Activated CD4-positive, CD25-positive, alpha-beta regulatory T cell treated with anti-CD3 and anti-CD28 coated beads, Interleukin-2, amount 50 U/mL, for 72 hours (primary cell): ENCODE measurements around the gene UBE2E2.

Experiments used
- DNase-seq: peaks from one replicate; pipeline ENCODE4 v3.0.0; 2021

UBE2E2 gene

DNA sequence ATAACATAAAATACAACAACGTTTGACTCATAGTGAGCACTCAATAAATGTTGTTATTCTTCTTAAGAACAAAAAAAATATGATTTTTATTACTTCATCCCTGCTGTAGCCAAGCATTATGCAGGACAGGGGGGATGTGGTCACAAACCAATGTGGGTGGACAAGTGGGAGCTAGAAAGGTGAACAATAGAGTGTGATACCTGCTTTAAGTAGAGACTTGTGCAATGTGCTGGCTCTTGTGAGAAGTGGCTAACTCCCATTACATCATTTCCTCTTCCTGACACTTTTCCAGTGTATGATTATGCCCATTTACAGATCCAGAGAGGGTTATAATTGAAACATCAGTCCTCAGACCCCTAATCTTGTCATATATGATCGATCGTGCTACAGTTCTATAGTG is 193.6 kb downstream of the UBE2E2 start:
- DNase-seq, result no peak

GRCh38 chr3:23399221-23399620 is 196.1 kb downstream of the UBE2E2 start:
- no peak for DNase-seq

DNA sequence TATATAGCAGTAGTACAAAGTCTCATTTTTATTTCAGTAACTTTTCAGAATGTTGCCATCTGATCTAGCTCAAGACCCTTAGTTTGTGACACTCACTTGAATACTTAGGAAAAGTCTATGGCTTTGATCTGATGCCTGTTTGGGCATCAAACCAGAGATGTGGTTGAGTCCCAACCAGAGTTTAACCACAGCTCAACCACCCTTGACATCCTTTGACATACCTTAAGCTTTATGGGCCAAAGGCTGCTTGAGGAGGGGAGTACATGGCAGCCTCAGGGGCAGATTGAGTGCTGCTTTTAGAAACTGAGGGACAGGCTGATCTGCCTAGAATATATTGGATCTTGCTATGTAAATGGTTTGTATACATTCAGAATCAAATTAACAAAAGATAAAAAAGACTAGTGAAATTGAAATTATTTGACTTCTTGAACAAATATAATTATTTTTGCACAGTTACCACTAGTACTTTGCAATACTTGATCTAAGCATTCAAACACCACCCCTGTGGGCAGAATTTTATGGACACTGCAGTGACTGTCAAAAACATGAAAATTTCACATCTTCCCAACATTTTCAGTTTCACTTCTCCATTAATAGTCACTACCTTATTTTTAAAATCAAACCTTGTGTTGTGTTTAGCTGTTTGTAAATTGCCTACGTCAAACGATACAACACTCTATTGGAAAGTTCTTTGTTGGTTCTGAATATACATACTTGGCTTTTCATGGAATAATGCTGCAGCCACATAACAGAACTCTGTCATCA is 199.8 kb downstream of the UBE2E2 start:
- no peak for DNase-seq

DNA sequence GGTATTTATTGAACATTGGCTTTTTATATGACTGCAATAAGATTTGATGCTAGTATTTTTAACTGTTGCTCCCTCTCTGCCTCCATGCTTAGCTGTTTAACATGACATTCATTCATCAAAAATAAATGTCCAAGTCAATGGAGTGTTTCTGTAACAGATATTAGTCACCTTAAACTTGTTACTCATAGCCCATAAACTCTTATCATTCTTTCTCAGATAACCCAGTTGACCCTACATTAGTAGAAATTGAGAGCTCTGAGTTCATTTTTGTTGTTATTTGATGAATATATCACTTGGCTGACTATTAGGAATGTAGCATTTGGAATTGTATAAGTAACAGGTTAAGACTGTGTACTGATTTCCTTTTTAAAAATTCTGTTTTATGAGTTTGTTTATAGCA is 201.1 kb downstream of the UBE2E2 start:
- no peak for DNase-seq

GRCh38 chr3:23405081-23405480 is 202.0 kb downstream of the UBE2E2 start:
- DNase-seq, result no peak

- no peak for DNase-seq
These were observed 203.5 kb downstream of the UBE2E2 start for GRCh38 chr3:23406601-23407000.

- no peak for DNase-seq
These were observed 214.9 kb downstream of the UBE2E2 start for GRCh38 chr3:23418026-23418425.

- no peak for DNase-seq
These were observed 218.8 kb downstream of the UBE2E2 start for GRCh38 chr3:23421811-23422516.

DNA sequence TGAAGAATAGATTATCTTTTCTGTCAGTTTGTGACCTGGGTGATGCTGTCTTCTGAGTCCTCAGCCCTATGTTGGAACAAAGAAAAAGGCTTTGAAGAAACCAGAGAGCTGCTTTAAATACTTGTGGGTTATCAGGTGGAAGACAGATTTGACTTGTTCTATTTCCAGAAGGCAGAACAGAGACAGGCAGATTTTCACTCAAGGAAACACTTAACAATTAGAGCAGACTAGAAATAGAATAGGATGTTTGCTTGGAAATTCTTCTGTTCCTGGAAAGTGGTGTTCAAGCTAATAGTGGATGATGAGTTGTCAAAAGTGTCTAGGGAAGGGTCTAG is 219.4 kb downstream of the UBE2E2 start:
- DNase-seq, result no peak

DNA sequence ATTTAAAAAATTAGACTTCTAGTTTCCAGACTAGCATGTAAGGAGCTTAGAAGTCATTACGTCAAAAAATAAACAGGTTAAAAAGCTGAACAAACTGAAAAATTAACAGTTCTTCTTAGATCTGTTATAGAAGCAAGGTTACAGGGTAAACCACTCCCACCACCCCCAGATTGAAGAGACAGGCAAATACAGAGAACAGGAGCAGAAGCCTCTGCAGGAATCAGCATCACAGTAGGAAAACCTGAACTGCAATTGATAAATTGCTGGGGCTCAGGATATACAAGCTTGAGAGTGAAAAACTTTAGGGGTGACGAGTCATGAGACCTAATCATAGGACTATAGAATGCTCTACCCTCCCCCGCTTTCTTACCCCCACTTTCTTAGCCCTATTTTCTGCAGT is 222.3 kb downstream of the UBE2E2 start:
- DNase-seq, result no peak

DNA sequence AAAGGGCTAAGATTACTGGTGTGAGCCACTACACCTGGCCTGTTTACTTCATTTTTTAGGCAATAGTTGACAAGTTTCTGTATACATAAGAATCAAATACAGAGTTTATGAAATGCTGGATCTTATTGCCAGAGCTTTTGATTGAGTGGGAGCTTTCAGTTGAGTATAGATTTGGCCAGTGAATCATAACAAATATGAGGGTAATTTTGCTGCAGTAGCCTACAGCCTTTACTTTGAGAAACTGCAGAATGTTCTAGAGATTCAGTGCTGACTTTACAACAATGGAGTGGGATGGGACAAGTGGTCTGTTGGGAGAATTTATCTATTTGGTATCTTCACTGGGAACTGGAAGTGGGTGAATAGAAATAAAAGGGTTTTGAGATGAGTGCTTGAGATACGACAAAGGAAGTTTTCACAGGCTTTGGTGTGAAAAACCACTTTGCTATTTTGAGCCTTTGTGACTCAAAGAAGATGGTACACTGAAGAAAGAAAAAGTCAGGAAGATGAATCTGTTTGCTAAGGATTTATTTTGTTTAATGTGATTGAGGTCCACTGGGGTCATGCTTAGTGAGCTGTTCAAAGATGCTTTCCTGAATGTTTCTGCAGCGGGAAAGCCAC is 227.8 kb downstream of the UBE2E2 start:
- no peak for DNase-seq

- DNase-seq, result no peak
These were observed 228.6 kb downstream of the UBE2E2 start for GRCh38 chr3:23431764-23432163.

GRCh38 chr3:23435318-23435717 is 232.2 kb downstream of the UBE2E2 start:
- DNase-seq, result no peak

GRCh38 chr3:23435904-23436303 is 232.8 kb downstream of the UBE2E2 start:
- DNase-seq, result no peak

DNA sequence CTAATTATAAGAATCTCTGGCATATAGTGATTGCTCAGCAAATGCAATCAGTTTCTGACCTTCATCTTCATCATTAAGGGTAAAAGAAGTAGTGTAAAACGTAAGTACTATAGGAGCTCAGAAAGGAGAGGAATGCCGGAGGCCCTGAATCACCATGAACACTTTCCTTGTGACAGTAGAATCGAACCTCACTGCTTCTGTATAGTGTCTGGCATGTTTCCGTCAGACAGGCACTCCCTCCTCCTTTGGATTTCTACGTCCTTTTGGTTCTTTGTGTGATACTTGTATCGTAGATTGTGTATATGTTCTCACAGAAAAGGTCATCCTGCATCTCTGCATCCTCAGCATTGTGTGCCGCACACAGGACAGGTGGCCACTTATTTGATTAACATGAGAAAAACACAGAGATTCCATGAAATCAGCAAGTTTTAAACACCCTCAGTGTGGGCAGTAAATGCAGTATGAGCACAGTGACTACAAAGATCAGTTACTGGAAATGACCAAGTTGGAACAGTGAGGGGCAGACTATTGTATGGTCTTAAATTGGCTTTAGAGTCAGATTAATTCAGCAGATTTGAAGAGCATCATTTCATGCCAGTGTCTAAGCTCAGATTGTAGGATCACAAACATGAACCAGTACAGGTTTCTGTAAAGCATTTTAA is 234.5 kb downstream of the UBE2E2 start:
- no peak for DNase-seq

DNA sequence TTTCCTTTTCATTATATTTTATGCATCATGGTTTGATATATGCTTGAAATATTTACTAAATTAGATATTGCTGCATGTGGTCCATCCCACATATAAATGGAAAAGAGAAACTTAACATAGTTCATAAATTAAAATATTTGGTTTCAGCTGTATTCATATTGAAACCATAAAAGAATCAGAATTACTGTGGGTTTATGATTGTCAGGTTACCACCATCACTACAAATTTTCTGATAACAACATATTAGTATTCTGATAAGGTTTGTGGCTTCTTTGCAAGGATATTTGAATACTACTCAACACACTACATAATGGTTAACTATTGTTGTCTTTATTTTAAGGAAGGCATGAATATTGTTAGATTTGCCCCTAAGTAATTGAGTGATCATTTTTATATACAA is 235.5 kb downstream of the UBE2E2 start:
- DNase-seq, result no peak

DNA sequence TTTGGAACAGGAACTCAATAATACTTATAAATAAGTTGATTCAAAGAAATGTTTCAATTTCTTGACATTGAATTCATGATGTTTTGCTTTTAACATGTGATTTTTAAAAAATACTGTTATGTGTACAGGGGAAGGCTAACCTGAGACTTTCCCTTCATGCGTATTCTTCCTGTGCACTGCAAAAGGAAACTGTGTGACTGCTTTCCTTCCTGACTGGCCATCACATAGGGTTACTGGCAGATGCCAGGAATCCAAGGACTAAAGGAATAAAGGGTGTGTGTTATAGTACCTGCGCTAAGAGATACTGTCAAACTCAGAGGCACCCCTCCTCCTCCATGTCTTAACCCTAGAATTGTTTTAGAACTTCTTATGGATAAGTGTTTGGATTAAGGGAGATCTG is 236.0 kb downstream of the UBE2E2 start:
- no peak for DNase-seq

DNA sequence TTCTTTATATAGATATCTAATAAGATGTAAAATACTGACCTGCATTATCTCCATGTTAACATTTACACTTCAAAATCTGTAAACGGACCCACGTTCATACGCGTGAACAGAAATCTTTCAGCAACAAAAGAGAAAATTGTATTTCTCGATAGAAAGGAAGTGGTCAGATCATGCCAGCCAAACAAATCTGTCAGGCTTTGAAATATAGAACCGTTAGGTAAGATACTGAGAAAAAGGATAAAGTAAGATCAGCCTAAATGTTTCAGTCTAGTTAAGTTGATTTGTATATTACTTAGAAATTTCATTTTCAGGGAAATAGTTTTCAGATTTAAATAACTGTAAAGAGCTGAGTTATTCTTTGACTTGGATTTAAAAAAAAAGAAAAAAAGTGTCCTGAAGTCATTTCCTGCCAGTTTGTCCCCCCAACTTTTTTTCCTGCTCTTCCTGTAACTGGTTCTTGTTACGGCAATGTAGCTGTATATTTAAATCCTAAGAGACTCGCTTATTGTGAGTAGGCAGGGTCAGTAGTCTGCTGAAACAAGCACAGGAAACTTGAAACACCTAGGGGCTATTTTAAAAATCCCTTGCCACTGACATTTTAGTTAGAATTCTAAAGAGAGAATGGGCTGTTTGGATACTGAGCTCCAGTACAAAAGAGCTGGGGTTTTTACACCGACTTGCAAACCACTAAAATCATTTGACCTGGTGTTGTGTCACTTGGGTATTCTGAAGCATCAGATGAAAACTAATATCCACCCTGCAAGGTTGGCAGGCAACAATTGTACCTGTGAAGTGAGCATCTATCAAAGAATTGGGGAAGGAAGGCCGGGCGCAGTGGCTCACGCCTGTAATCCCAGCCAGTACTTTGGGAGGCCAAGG is 237.5 kb downstream of the UBE2E2 start:
- DNase-seq, result no peak

DNA sequence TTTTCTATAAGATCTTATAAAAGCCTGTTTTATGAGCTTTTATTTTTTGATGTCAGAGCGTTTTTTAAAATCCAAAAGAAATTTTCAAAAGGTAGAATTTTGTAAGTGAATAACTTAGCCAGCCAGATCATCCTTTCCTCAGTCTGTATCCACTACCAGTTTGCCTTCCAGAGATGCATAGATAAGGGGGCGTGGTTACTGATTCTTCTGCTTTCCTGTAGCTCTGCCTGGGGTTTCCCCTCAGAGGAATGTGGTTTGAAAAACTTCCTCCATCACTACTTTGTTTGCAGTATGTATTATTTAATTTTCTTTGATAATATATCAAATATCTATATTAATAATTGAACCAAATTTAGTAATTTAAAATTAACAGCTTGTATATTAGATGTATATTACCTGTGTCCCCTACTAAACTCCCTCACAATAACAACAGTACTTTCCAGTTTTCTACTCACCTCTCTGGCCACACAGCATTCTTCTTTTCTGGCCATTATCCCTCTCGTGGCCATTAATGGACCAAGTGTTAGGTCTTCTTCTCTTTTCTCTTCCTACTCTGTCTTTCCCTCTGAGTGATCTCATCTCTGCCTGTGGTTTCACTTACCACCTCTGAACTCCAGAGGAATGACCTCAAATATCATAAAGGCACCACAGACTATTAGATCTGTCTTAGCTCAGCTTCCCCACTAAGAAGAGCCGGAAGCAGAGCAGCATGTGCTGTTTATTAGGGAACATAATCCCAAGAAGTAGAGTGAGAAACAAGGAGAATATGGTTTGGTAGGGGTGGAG is 239.7 kb downstream of the UBE2E2 start:
- no peak for DNase-seq

DNA sequence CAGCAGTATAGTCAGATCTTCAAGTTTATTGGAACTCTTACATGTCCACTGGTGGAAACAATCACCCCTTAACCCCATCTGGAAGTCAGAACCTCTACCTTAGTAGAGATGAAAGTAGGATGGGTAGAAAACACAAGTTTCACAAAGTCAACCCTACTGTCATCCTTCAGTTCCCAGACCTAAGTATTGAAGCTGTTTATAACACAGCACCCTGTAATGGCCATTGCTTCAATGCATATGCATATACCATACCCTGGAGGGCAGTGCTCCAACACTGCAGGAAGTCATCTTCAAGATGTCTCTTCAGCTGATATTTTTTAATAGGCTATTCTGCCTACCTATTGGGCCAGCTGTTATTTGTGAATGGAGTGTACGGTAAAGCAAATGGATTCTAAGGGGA is 241.3 kb downstream of the UBE2E2 start:
- DNase-seq, result no peak

GRCh38 chr3:23446301-23446700 is 243.2 kb downstream of the UBE2E2 start:
- no peak for DNase-seq

- no peak for DNase-seq
These were observed 245.9 kb downstream of the UBE2E2 start for GRCh38 chr3:23448998-23449537.
